Thyroid gland (tissue), 4 donors: ENCODE results near the gene RASA3.

Experiments used
- CTCF ChIP-seq, 6 experiments: fragments of 200-600 bp in 3 of 6; fragments of 450-650 bp in 3 of 6; sonication (generic) in 3 of 6; IDR thresholded peaks; one replicate each; pipeline ENCODE4 v1.5.1; 2016 to 2019; ENCODE audit warnings: antibody characterized with exemption in 6 of 6, mild to moderate bottlenecking in 2 of 6, inconsistent platforms in 1 of 6, moderate library complexity in 1 of 6
- POLR2A ChIP-seq, 2 donors: fragments of 450-650 bp; IDR thresholded peaks; one replicate each; pipeline ENCODE4 v1.6.1; 2017; ENCODE audit warnings: antibody characterized with exemption in 2 of 2, mild to moderate bottlenecking in 2 of 2, moderate library complexity in 1 of 2

- TF ChIP-seq CTCF (IDR thresholded peaks at IDR 0.05) (no peak), POLR2A (IDR thresholded peaks at IDR 0.05) (no peak)
Observed at GRCh38 chr13:114038211-114038613, 94.2 kb downstream of the RASA3 start.
